NCI-H128 (cell line): ENCODE results near the gene ENAH.

ENCODE experiments used
- DNase-seq: peaks from one replicate; lab custom pipeline; 2025; ENCODE audit not compliant: unreplicated experiment; lab: John Stamatoyannopoulos, UW

The ENAH gene

DNA sequence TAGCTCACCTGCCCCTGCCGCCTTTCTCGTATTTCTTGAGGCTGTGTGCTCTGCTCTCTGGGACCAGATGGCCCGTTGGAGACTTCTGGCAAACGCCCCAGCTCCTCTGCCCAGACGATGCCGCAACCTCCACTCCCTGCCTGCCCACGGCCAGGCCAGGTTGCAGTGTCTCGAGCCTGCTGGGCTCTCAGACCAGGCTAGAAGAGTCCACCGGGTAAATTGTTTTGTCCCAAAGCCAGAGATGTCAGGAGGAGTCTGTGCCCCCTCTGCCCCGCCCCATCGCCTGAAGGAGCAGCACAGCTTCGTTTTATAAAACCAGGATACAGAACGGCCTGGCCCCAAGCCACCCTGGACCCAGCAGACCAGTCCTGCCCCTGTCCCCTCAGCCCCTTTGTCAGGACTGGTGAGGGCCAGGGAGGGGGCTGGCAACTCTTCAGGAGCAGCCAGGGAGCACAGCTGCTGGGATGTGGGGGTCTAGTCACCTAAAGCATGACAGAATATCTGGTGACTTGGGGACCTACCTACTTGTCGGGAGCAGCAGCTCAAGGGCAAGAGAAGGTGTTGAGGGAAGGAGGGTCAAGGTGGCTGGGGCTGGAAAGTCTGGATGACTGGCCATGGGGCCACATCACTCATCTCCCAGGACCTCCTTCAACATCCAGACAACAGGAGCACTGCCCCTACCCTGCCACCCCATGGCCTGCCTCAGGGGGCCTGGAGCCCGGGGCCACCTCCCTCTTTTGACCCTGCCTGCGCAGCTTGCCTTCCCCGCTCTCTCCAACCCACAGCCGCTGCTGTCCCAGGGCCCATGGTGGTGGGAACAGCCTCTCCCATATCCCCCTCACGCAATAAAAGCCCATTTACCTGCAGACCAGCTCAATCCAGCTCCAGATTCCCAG lies 191.1 kb downstream of the ENAH start:
- no peak for DNase-seq

DNA sequence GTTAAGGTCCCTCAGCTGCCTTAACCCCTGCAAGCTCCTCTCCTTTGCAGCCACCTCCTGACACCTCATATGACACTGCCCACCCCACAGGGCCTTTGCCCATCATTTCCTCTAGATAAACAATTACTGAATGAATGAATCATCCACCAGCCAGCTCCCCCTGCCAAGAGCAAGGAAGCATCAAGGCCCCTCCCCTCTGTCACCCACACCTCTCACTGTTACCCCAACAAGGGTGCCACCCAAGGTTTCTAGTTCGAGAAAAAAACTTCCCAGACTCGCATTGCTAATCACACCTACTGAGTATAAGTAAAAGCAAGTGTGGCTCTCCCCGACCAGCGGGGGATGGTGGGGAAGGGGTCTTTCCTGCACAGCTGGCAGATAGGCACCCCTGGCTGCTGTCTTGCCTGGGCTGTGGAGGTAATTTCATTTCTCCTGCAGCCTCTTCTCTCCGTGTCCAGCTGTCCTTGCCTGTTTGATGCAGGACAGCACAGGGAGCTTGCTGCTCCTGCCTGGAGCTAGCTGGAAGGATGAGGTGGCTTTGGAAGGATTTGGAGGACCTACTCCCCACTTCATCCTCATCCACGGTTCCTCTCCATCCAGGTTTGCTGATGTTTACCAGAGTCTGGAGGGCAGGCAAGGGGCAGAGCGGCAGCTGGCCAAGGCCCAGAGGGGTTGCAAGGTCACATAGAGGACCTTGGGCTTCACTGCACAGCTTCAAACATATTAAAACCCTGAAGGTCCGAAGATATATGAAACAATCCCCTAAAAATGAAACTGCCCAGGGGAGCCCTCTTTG lies 192.0 kb downstream of the ENAH start:
- no peak for DNase-seq

DNA sequence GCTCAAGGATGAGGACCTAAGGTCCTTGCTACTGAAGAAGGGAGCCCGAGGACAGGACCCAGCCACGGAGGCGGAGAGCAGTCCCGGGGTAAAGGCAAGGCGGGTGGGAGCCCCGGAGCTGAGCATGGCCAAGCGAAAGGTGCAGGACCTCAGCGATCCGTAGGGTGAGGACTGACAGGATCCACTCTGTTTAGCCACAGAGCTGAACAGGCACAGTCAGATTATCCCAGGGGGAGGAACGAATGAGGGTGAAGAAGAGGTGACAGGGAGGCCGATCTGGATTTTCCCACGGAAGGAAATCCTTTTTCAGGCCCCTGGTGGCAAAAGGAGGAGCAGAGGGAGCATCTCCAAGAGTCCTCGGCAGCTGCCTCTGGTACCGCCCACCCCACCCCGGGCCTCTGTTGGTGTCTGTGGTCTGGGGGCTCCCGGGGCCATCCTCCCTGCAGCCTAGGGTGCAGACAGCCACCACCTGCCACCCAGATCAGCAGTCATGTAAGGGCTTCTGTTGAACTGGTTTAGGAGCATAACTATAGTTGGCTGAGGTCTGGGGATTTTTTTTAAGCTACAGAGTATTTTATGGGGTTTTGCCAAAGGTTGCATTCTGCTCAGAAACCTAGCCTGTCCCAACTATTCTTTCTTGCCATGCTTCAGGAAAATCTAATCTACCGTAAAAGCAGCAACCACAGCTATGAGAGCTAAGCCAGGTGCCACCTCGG lies 192.7 kb downstream of the ENAH start:
- DNase-seq, result no peak

DNA sequence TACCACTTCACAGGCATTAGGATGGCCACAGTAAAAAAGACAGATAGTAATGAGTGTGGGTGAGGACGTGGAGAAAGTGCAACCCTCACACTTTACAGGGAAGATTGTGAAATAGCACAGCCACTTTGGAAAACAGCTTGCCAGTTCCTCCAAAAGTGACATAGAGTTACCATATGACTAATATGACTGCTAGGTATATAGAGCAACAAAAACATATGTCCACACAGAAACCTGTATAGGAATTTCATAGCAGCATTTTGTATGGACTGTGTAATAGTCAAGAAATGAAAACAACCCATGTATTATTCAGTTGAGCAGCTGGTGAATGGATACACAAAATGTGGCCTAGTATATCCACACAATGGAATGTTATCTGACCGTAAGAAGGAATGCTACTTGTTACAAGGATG lies 194.7 kb downstream of the ENAH start:
- DNase-seq, result no peak

DNA sequence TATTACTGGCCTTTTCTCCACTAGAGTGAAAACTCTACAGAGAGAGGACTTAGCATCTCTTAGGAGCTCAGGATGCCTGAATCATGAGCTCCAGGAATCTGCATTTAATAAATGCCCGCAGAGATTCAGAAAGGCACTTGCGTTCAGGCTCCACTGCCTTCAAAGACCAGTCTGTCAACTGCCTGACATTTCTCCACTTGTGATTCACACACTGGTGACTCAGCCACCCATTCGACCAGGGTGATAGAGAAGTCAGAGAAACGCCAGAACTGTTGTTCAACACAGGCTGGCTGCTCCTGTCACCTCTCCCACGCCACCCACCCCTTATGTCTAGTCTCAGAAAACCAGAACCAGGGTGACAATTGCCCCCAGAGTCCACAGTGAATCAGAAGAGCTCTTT lies 198.2 kb downstream of the ENAH start:
- DNase-seq, result no peak

DNA sequence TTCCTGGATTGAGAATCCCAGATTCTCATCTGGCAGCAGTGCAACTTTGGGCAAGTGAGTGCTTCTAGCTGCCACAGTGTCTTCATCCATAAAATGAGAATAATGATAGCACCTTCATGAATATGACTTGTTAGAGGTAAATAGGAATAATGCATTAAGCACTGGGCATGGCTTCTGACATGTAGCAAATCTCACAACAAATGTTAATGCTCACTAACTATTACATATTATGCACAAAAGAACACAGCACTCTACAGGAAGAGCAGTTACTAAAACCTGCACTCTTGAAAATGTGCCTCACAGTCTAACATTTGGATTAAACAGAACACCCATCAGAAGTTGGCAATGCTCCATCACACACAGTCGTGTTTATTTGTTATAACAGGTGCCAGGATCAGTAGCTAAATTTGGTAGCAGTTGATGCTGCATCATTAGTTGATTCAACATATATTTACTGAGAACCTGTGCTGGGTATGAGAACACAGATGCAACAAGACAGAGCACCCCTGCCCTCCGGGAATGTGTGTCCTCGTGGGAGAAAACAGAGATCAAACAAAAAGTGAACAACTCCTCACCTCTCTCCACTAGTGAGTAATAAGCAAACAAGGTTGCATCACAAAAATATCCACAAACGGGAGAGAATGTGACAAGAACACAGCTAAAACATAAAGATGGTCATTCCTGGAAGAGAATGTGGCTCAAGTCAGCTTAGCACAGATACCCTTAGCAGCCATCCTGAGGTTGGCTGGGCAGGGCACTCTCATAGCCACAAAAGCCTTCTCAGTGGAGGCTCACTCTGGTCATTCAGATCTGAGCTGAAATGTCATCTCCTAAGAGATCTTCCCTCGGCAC lies 198.9 kb downstream of the ENAH start:
- DNase-seq, result no peak

DNA sequence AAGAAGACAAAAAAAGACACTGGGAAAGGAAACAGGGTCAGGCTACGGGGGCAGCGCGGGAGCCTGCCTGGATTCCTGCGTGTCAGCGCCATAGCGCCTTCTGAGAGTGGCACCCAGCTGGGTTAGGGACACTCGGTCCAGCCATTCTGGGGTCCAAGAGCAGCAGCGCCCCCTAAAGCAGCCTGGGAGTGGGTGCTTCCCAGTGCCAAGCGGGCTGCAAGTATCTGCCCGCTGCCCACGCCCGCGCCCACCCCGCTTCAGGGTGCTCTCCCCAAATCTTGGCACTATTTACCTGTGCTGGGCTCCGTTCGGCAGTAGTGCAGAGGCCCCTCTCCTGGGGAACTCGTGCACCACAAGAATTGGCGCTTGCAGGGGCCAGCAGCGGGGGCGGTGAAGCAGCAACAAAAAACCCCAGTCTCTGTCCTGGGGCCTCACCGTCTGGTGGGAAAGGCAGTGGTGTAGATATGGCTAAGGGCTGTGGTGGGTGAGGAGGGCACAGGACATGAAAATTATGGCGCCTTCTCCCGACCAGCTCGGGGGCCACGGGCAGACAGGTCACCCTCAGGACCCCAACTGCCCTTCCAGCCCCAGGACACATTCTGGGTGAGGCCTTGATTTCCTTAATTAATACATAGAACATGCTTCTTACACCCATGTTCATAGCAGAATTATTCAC lies 200.9 kb downstream of the ENAH start:
- no peak for DNase-seq

DNA sequence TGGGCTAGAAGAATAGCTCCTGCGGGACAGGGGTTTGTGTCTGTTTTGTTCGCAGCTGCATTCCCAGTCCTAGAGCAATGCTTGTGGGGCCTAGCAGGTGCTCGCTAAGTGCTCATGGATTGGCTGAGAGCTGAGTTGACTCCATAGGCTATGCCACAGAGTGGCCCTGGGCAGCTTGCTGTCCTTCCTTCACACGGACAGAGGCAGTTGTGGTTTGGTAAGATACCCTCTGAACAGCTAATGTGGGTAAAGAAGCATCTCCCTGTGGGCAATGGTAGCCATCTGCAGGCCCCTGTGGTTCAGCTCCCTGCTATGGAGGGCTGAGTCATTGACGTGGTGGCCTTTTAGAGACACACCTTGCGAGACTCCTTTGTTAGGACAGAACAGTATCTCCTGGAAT lies 201.6 kb downstream of the ENAH start:
- DNase-seq, result no peak

DNA sequence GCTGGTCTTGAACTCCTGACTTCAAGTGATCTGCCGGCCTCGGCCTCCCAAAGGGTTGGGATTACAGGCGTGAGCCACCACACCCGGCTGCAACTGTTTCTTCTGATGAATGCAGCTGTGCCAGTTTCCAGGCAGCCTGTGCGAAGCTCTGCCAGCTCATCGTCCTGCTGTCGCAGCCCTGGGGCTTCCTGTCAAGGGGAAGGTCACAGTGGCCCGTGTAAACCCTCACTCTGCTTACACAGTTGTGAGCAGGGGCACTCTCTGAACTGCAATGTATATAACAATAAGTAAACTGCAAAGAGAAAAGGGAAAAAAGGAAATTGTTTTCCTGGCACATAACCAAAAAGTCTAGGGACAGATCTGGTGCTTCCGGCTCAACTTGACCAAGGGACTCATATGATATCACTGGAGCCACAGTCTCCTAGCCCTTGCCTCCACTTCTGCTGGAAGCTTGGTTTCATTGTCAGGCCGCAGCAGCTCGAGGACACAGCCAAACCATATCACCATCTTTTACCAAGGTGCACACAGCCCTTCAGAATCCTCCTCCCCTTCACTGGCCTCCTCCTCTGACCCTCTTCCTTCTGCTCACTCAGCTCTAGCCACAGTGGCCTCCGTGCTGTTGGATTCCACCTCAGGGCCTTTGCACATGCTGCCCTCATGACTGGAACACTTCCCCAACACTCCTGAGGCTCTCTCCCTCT lies 202.3 kb downstream of the ENAH start:
- no peak for DNase-seq

DNA sequence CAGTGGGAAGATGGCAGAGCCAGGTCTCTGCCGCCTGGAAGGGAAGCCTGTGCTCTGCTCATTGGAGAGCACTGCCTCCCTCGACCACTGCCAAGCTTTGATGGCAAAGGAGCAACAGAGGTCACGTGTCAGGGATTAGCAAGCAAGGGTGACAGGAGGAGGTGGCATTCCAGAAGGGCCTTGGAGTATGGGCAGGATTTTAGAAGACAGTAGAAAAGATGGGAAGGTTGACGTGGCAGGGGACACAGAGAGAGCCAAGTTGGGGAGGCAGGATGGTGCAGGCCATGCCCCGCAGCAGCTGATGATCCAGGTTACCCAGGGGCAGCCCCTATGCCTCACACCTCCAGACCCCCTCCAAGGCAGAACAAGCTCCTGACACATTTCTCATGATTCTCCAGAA lies 203.1 kb downstream of the ENAH start:
- DNase-seq, result no peak

DNA sequence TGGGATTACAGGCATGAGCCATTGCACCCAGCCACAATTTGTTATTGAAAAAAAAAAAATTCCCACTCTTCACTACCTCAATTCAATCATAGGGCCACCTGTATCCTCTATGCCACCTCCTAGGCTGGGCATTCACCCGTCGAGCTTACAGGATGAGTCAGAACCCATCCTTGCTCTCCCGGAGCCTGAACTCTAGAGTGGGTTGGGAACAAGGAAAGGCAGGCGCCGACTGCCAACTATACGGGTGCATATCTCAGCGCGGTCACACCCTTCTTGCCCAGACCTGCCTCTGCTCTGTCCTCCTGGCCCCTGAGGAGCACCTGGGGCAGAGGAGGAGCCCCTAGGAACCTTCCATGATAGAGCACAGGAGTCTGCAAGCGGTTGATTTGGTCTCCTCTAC lies 203.7 kb downstream of the ENAH start:
- no peak for DNase-seq

DNA sequence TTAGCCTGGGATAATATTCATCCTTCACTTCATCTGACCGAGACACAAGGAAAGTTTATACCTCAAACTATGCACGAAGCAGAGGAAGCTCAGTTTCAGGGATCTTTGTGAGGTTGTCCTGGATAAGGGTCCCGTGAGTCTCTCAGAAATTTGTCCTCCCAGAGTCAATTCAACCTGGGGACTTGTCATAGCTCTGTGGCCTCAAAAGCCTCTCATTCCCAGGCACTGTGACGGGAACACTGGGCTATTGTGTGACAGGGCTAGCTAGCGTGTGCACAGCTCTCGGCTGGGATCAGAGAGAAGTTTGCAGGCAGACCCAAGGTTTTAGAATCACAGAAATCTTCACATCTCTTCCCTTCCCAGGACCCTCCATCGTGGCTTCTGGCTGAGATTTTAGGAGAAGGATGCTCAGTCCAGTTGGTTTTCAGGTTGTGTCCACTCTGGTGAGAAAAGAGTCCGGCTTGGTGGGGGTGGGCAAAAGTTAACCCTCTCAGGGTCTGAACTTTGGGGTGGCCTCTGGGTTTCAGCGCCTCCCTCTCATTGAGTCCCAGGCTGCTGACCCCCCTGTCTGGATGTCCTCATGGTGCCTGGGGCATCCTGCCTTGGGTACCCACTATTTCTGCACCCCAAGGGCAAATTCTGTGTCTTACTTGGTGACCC lies 204.6 kb downstream of the ENAH start:
- no peak for DNase-seq

DNA sequence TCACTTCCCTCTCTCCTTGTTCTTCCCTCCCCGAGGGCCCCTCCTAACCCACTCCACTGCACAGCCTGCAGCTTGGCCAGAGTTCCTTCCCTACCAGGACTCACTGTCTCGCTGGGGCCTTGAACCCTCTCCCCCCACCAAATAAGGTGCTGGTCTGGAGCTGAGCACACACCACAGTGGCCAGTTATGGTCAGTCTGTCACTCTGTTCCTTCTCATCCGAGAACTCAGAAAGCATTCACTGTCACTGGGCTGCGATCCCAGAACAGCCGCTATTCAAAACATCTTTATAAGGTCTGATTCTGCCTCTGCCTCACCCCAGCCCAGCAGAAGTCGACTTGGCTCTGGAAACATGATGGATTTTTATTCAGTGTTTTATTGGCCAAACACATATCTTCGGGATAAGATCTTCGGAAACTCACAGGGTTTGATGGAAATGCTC lies 205.3 kb downstream of the ENAH start:
- no peak for DNase-seq

DNA sequence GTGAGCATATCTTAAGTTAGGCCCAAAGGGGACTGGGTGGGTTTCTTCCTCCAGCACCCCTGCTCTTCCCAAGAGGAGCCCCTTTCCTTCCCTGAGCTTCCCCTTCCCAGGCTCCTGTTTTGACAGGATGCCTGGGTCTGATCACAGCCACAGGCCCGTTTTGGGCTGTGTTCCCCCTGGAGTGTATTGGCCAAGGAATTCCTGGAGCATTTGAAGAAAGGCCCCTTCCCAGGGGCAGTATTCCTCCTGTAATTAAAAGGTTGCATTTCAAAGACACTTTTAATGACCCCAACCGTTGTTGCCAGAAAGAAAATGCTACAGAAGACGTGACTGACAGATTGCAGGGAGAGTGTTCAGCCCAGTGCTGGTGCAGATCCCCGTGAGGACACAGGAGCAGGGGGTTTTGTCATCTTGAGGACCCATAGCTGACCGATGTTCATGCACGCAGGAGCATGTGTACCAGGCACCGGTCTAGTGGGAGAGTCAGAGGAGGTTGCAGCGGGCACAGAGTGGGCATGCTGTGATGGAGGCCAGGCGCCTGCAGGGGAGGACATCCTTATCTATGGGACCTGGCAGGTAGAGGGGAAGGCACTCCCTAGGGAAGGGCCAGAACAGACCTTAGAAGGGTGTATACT lies 205.8 kb downstream of the ENAH start:
- no peak for DNase-seq

DNA sequence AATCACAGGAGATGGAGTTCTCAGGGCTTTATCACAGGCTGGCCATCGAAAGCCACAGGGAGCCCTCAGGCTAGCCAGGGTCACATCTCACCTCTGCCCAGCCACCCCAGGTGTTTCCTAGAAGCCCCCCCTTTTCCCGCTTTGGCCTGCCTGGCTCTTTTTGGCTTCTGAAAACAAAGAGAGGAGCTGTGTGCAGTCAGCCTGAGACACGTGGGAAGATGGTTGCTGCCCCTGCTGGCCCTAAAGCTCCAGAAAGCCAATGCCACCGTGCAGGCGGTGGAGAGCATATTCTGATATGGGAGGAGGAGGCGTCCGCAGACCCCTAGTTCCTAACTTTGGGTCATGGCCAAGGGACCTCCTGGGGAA lies 206.3 kb downstream of the ENAH start:
- DNase-seq, result no peak

DNA sequence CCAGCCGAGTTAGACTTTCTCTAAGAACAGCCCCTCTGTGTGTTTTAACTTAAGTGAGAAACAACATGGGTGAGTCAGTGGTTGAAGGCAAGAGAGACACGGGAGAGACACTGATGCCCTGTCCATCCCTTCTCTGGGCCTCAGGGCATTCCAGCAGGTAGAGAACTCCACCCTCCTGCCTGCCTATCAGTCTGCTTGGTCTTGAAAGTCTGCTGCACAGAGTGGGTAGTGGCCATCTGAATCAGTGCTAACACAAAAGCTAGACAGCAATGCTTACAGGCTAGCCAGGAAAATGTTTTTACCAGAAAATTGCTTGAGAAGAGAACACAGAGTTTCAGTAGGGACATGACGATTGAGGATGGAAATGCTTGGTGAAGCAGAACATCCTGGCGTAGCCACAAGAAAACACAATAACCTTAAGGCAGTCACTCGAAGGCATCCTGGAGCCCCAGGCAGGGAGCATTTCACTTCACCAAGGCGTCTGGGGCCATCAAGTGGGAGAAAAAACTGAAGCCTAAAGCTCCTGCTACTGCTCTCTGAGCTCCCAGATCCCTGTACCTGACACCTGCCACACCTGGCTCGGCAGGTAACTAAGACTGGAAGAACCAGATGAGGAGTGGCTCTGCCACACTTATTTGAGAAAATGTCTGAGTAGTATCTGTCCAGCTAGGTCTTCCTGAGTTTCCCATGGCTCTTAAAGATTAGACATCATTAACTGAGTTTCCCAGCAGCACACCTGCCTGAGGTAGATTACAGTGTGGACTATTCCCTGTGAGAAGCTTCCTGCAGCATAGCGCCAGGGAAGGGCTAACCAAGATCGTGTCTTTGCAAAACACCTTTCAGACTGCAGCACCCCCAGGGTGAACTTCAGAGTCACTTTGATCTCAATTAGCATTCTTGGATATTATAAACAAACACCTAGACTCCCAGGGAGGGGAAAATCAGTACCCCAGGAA lies 207.0 kb downstream of the ENAH start:
- DNase-seq, result no peak

DNA sequence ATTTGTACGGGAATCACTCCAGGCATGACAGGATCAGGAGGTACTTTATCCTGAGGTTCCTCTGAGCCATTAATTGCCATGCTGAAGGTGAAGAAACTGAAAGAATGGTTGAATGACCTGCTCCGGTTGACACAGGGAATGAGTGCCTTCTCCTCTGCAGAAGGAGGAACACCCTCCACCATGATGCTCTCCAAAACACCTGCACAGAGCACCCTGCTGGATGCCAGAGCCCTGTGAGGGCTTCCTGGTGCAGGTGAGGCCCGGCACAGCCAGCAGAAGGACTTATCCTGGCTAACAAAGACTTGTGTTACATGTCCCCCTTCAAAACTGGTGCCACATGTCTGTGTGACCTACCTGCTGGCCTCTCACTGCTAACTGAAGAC lies 210.8 kb downstream of the ENAH start:
- DNase-seq, result no peak
